Natural killer cell (primary cell): ENCODE data around the gene SCAF4. TPM values are rescaled to one million over a fixed set of nuclear protein-coding genes. Genes with fewer than 3 reads are reported as not detected.

Source experiments
- ATAC-seq, 3 donors: fragments of 150-1000 bp in 2 of 3; fragments of 200-7000 bp in 1 of 3; cut with Tn5 transposase; 1 replicate in 1 of 3; 2 replicates in 2 of 3; pipeline ENCODE4 v1.10.0; 2021; ENCODE audit warnings: mild to moderate bottlenecking in 2 of 3, moderate library complexity in 2 of 3
- DNase-seq, 2 donors: peaks; one replicate each; pipeline versions ENCODE4 v3.0.0 to v3.0.0-alpha.2; 2013 to 2021; ENCODE audit warnings: mixed read lengths in 1 of 2
- H3K27ac ChIP-seq: one replicate; pipeline ENCODE4 v1.5.1; 2013; ENCODE audit warnings: mild to moderate bottlenecking, low read length
- H3K27me3 ChIP-seq: one replicate; pipeline ENCODE4 v1.6.1; 2013; ENCODE audit warnings: low read length; ENCODE audit not compliant: control insufficient read depth, insufficient read depth
- H3K36me3 ChIP-seq: one replicate; pipeline ENCODE4 v1.6.1; 2013; ENCODE audit warnings: low read length; ENCODE audit not compliant: control insufficient read depth, insufficient read depth
- H3K4me1 ChIP-seq: one replicate; pipeline ENCODE4 v1.6.1; 2013; ENCODE audit warnings: low read length; ENCODE audit not compliant: control insufficient read depth, insufficient read depth
- H3K4me3 ChIP-seq: one replicate; pipeline ENCODE4 v1.5.1; 2013; ENCODE audit warnings: low read length
- H3K9me3 ChIP-seq: one replicate; pipeline ENCODE4 v1.6.1; 2013; ENCODE audit warnings: low read length; ENCODE audit not compliant: control insufficient read depth, insufficient read depth
- H3K27ac Mint-ChIP-seq, 2 donors: one replicate each; pipeline ENCODE4 v1.8.0; 2022; ENCODE audit warnings: mild to moderate bottlenecking in 2 of 2, mixed read lengths in 2 of 2, moderate library complexity in 1 of 2
- H3K27me3 Mint-ChIP-seq, 2 donors: one replicate each; pipeline ENCODE4 v1.8.0; 2022; ENCODE audit warnings: low read depth in 2 of 2, mixed read lengths in 2 of 2
- H3K36me3 Mint-ChIP-seq: one replicate; pipeline ENCODE4 v1.8.0; 2022; ENCODE audit warnings: mixed read lengths
- H3K4me1 Mint-ChIP-seq, 2 donors: one replicate each; pipeline ENCODE4 v1.8.0; 2022; ENCODE audit warnings: mixed read lengths in 2 of 2
- H3K4me3 Mint-ChIP-seq: one replicate; pipeline ENCODE4 v1.8.0; 2022; ENCODE audit warnings: mild to moderate bottlenecking, moderate library complexity, mixed read lengths
- H3K9me3 Mint-ChIP-seq, 2 donors: one replicate each; pipeline ENCODE4 v1.8.0; 2022; ENCODE audit warnings: mixed read lengths in 2 of 2
- CTCF ChIP-seq: fragments of 200-600 bp; IDR thresholded peaks from one replicate; pipeline ENCODE4 v1.8.0; 2022; ENCODE audit warnings: antibody characterized with exemption
- WGBS: methylation state at CpG from one replicate; pipeline ENCODE4 v1.1.7; 2013; ENCODE audit warnings: missing lambda C conversion rate; ENCODE audit not compliant: insufficient coverage; 5-methylcytosine and 5-hydroxymethylcytosine counted together
- intact Hi-C: fragments of 100-400 bp; cut with micrococcal nuclease; formaldehyde crosslinking; loops from one replicate; pipeline ENCODE4 v1.14.2; 2022
- total RNA-seq, 4 donors: library from RNA; stranded (reverse); fragments of 120-200 nt in 1 of 4; gene quantifications; one replicate each; pipeline versions ENCODE4 v1.2.3 to v1.2.4, GENCODE V29; 2013 to 2022

Gene SCAF4
- total RNA-seq, 3 donors from 2014 or later (not counting 1 experiment from before 2014, with no cell fraction given), result 93.2 to 109 (median 101) TPM

- Mint-ChIP-seq H3K4me1 (no peaks in the 10 kb centered on the region), H3K9me3 (no peaks in the 10 kb centered on the region), H3K27me3 (no peaks in the 10 kb centered on the region), H3K36me3 (peaks cover 11% of the 10 kb centered on the region), H3K4me3 (no peak overlapping the region), H3K27ac (no peak overlapping the region)
- TF ChIP-seq CTCF, result no peak
- no peaks in the 10 kb centered on the region for H3K9me3 ChIP-seq
- ATAC-seq (no peak), DNase-seq (no peak)
- H3K27ac ChIP-seq, result no peak overlapping the region
- no peaks in the 10 kb centered on the region for H3K27me3 ChIP-seq
- no peaks in the 10 kb centered on the region for H3K4me1 ChIP-seq
- peaks cover 56% of the 10 kb centered on the region for H3K36me3 ChIP-seq
- H3K4me3 ChIP-seq, result no peak overlapping the region
- intact Hi-C loops, result no loop called here
Measured at GRCh38 chr21:31682620-31683019, 49.3 kb downstream of the SCAF4 start.

- H3K36me3 Mint-ChIP-seq, result peaks cover 4% of the 10 kb centered on the region
- no peak overlapping the region for H3K4me3 Mint-ChIP-seq
- H3K27me3 Mint-ChIP-seq, result no peaks in the 10 kb centered on the region
- H3K27ac Mint-ChIP-seq, result no peak overlapping the region
- Histone ChIP-seq H3K27ac (no peak overlapping the region), H3K4me1 (no peaks in the 10 kb centered on the region), H3K36me3 (peaks cover 22% of the 10 kb centered on the region), H3K27me3 (no peaks in the 10 kb centered on the region), H3K9me3 (no peaks in the 10 kb centered on the region), H3K4me3 (no peak overlapping the region)
- H3K4me1 Mint-ChIP-seq, result no peaks in the 10 kb centered on the region
- 96% methylated on average over 2 of the region's 2 CpGs for WGBS
- DNase-seq, result no peak
- intact Hi-C loops, result no loop called here
- TF ChIP-seq CTCF, result no peak
- H3K9me3 Mint-ChIP-seq, result no peaks in the 10 kb centered on the region
- ATAC-seq, result no peak
Measured at GRCh38 chr21:31678478-31678877, 53.4 kb downstream of the SCAF4 start.

- Histone ChIP-seq H3K27ac (no peak overlapping the region), H3K27me3 (no peaks in the 10 kb centered on the region), H3K9me3 (no peaks in the 10 kb centered on the region), H3K4me3 (no peak overlapping the region), H3K36me3 (peaks cover 11% of the 10 kb centered on the region), H3K4me1 (no peaks in the 10 kb centered on the region)
- intact Hi-C loops, result no loop called here
- DNase-seq (no peak), ATAC-seq (no peak)
- 96% methylated on average over 3 of the region's 3 CpGs for WGBS
- Mint-ChIP-seq H3K4me1 (peaks cover 0 to 4% of the 10 kb centered on the region in 2 donors), H3K27ac (no peak overlapping the region), H3K9me3 (no peaks in the 10 kb centered on the region), H3K4me3 (no peak overlapping the region), H3K36me3 (no peaks in the 10 kb centered on the region), H3K27me3 (no peaks in the 10 kb centered on the region)
- TF ChIP-seq CTCF, result no peak
Measured at GRCh38 chr21:31677047-31677446, 54.9 kb downstream of the SCAF4 start.

GRCh38 chr21:31675960-31676359 lies 56.0 kb downstream of the SCAF4 start:
- ATAC-seq, result no peak
- no peaks in the 10 kb centered on the region for H3K36me3 Mint-ChIP-seq

More at GRCh38 chr21:31675960-31676359, 56.0 kb downstream of the SCAF4 start:
- Histone ChIP-seq H3K4me1 (no peaks in the 10 kb centered on the region), H3K27ac (no peak overlapping the region), H3K27me3 (no peaks in the 10 kb centered on the region), H3K4me3 (no peak overlapping the region), H3K9me3 (no peaks in the 10 kb centered on the region), H3K36me3 (peaks cover 17% of the 10 kb centered on the region)
- no peak overlapping the region for H3K4me3 Mint-ChIP-seq
- no peak for TF ChIP-seq CTCF
- H3K9me3 Mint-ChIP-seq, result no peaks in the 10 kb centered on the region
- H3K4me1 Mint-ChIP-seq, result peaks cover 4 to 6% of the 10 kb centered on the region in 2 donors
- H3K27me3 Mint-ChIP-seq, result no peaks in the 10 kb centered on the region
- WGBS, result 83% methylated on average over 2 of the region's 2 CpGs
- no peak overlapping the region for H3K27ac Mint-ChIP-seq
- intact Hi-C loops, result no loop called here
- no peak for DNase-seq
